GM18861 (cell line): ENCODE data around the gene AGTPBP1.
A peak's percentile ranks its signal among the peaks of the same experiment; 100 is the strongest.
"Not testable (repeated sequence)": the region's sequence is repeated elsewhere in the genome, so short reads cannot be mapped to it uniquely, and the experiment has no call there.

Experiments
- ATAC-seq: cut with Tn5 transposase; IDR thresholded peaks from one replicate; pipeline ENCODE4 v1.9.1; 2021; ENCODE audit not compliant: unreplicated experiment

Gene AGTPBP1

DNA sequence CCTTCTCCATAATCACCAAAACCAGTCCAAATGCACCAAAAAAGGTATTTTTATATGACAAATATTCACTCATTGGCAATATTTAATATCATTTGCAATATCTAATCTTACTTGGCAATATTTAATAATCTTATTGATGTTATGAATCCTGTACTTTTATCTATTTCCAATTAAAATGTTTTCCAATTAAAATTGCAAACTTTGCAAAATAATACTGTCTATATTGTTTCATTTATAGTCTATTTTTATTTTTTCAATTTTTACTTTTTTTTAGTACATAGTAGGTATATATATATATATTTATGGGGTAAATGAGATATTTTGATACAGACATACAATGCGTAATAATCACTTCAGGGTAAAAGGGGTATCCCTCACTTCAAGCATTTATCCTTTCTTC, 109.9 kb downstream of the AGTPBP1 start:
- no peak for ATAC-seq

DNA sequence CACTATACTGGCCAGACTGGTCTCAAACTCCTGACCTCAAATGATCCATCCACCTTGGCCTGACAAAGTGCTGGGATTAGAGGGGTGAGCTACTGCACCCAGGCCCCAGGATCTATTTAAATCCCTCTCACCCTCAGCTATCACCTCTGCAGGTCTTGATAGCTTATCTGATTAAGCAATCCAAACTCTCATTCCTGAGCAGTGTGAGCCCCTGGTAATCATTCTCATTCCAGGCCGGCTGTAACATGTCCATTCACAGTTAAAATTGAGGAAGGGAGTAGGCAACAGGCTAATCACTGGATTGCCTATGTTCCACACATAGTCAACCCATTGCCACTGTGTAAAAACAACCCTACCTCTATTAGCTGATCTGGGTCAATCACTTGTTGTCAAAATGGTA, 111.1 kb downstream of the AGTPBP1 start:
- ATAC-seq: no peak

DNA sequence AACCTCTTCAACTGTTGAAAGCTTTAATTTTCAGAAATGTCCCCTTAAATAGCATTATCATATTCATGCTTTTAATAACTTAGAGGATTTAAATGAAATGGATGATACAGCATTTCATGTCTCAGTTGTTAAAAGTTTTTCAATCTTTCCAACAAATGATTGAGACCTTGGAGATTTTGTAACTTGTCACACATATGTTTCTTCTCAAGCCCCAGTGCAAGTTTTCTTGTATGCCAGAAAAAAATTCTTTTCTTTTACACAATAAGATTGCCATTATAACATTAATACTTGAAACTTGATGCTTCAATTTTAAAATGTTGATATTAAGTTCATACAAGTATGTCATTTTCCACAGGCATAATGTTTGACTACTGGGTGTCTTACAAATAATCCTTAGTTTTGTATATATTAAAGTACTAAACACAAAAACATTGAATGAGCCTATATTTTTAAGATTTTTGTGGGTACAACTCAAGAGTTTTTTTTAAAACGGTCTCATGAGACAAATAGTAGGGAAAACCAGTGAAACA, 124.5 kb downstream of the AGTPBP1 start:
- no peak for ATAC-seq

DNA sequence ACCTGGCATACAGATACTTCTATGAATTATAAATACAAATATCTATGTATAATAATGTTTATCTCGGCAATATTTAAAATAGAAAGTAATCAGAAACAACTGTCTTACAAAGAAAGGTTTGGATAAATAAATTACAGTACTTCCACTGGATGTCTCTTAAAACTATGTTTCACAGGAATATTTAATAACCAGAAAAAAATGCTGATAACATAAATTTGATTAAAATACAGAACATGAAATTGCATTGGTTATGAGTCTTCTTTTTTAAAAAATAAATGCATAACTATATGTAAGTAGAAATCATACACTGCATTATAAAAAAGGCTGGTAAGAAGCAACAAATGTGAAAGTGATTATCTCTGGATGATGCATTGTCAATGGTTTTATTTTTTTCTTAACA, 126.0 kb downstream of the AGTPBP1 start:
- ATAC-seq: no peak

DNA sequence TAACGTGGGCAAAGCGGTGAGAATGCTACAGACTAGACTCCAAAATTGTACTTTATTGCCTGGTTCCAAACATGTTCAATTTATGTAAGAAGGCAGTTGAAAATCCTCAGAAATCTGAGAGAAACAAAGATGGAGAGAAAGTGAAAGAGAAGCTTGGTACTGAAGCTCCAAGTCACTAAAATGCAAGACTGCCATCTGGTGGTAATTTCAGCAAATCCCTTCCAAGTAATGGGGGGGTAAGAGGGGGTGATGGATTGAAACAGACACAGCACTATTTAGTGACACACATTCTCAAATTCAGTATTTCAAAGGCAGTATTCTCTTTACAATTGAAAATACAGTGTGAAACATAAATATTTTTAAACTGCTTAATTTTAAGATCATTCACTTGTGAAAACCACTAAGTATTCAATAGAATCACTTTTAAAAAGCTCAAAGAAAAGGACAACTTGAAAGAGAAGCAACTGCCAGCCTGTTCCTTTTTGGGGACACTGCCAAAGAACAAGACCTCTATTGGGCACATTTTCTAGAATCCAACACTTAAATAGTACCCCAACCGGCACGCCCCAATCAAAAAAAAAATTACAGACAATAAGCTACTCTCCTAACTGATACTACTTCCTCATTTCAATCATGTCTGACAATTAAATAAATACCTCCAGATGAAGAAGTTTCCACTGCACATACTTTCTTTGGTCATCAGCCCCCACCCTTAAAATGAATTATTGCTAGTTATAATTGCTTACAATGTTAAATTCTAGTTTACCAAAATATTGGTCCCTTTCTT, 131.5 kb downstream of the AGTPBP1 start:
- peak; percentile 72 for ATAC-seq

DNA sequence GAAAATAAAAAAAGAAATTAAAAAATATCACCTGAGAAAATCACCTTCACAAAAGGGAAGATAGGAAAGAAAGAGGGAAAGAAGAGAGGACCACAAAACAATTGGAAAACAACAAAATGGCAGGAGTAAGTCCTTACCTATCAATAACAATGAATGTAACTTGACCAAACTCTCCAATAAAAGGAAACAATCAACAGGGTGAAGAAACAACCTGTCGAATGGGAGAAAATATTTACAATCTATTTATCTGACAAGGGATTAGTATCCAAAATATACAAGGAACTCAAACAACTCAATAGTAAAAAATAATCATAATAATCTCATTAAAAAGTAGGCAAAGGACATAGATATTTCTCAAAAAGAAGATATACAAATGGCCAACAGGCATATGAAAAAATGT, 135.8 kb downstream of the AGTPBP1 start:
- ATAC-seq: no peak

DNA sequence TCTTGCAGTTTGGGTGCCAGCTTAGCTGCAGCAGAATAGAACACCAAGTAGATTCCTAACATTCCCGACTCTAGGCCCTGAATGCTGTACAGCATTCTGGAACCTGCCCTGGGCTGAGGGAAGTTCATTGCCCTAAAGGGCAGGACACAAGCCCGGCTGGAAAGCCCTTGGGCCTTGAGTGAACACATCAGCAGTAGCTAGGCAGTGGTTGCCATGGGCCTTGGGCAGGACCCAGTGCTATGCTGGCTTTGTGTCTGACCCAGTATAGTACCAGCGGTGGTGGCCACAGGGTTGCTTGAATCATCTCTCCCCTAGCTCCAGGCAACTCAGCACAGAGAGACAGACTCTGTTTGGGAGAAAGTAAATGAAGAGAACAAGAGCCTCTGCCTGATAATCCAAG, 137.8 kb downstream of the AGTPBP1 start:
- ATAC-seq: no peak

DNA sequence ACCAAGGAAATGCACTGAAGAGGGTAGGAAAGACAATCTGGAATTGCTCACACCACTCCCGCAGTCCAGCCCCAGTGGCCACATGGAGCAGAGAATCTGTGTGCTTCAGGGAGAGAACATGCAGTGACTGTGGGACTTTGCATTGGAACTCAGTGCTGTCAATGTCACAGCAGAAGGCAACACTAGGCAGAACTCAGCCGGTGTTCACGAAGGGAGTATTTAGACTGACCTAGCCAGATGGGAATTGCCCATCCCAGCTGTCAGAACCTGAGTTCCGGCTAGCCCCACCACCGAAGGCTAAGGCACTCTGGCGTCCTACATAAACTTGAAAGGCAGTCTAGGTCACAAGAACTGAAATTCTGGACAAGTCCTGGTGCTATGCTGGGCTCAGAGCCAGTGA, 139.0 kb downstream of the AGTPBP1 start:
- no peak for ATAC-seq

DNA sequence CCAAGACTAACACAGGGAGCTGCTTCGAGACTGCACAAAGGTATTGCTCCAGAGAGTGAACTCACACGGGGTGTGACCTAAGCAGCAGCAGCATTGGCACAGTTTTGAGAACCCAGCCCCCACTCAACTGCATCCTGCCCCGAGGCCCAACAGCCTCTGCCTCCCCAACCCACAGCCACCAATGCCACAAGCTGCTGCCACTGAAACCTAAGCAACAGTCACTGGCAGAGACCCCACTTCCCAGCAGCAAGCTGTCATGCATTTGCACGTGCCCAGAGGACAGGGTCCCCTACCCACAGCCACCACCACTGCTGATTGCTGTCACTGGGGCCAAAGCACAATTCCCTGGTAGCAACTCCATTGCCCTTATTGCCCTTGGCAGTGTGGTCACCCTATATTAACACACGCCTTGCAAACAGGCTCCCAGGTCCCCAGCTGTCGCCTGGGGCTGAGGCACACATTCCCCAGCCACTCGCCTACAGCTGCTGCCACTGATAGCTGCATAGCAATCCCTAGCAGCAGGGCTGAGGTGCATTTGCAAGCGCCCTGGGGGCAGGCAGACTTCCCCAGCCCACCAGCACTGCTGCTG, 141.0 kb downstream of the AGTPBP1 start:
- ATAC-seq: no peak

DNA sequence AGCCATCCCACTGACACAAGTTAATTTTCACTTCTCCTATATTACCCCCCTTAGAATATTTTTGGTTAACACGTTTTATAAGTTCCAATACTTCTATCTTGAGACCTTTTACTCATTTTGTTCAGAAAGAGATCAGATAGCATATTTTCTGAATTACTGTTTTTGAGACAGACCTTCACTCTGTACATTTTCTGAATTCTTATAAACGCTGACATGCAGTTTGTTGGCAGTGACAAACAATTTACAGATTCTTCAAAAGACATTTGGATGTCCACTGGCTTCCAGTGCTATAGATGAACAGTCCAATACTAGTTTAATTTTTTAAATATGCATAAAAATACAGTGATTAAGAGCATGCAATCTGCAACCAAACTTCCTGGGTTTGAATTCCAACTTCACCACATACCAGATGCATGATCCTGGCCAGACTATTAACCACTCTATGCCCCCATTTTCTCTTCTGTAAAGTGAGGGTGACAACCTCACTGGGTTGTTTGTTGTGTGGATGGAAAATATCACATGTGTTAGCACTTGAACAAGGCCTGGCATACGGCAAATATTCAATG, 142.1 kb downstream of the AGTPBP1 start:
- ATAC-seq: no peak

DNA sequence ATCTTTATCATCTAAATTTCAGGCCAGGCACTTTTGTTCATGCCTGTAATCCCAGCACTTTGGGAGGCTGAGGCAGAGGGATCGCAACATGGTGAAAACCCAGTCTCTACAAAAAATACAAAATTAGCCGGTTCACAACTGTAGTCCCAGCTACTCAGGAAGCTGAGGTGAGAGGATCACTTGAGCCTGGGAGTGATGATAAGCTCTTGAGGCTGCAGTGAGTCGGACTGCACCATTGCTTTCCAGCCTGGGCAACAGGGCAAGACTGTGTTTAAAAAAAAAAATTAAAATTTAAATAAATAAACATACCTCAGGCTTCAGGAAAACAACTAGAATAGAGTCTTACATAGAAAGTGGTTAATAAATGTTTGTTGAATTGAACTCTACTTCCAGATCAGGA, 147.4 kb downstream of the AGTPBP1 start:
- ATAC-seq: no peak

DNA sequence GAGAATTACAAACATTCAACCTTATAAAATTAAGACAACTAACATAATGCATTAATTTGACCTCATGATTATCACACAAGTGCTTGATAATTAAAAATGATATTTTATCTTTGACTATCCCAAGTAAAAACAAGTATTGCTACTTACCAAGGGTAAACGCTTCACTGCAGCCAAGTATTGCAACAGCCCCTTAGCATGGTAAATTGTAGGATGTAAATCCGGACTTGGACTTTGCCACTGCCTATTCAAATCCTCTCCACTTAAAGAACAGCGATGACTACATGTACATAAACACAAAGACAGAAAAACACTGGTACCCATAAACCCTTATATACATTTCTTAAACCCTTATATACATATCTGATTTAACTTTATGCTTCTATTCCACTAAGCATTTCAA, 155.1 kb downstream of the AGTPBP1 start:
- no peak for ATAC-seq

DNA sequence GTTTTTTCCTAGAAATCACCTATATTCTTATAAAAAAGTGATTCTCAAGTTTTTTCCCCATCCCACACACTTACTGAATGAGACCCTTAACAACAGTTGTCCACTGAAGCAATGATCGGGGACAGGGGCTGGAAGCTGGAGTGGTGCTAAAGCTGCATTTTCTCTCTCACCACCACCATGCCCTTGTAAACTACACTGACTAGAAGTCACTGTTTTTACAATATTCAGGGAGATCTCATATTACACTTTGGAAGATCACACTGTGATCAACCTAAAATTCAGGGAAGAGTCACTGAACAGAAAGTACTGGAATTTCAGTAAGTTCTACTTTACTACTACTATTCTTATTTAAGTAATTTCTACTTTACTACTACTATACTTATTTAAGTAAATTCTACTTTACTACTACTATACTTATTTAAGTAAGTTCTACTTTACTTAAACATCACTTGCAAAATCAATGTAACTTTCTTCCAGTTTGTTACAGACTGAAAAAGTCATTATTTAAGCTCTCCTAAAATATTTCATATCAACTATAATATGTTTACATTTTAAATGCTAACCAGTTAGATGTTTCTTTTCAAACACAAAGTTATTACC, 164.3 kb downstream of the AGTPBP1 start:
- ATAC-seq: no peak

DNA sequence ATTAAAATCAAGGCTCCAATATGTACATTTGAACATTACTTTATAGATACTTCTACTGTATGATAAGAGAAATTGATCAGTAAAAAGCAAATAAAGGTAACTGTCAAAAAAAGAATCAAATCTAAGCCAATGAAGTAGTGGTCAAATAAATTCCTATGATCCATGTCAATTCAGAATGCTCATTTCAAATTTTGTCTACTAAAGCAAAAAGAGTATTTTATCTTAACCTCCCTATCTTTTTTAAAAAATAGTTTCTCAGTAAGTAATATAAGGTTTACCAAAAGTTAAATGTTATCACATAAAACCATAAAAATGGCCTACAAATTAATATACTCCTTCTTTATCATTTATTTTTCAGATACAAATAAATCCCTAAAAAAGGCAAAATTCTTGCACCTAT, 165.9 kb downstream of the AGTPBP1 start:
- no peak for ATAC-seq

DNA sequence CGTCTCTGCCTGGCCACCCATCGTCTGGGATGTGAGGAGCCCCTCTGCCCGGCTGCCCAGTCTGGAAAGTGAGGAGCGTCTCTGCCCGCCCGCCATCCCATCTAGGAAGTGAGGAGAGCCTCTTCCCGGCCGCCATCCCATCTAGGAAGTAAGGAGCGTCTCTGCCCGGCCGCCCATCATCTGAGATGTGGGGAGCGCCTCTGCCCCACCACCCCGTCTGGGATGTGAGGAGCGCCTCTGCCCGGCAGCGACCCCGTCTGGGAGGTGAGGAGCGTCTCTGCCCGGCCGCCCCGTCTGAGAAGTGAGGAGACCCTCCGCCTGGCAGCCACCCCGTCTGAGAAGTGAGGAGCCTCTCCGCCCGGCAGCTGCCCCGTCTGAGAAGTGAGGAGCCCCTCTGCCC, 168.2 kb downstream of the AGTPBP1 start:
- ATAC-seq: not testable (repeated sequence)

DNA sequence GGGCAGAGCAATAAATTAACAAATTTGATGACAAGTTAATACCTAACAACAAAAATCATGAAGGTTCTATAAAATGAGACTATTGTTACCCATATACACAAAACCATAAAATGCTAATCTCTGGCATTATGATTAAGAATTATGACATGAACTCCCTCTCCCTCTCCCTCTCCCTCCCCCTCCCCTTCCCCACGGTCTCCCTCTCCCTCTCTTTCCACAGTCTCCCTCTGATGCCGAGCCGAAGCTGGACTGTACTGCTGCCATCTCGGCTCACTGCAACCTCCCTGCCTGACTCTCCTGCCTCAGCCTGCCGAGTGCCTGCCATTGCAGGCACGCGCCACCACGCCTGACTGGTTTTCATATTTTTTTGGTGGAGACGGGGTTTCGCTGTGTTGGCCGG, 168.8 kb downstream of the AGTPBP1 start:
- ATAC-seq: not testable (repeated sequence)

DNA sequence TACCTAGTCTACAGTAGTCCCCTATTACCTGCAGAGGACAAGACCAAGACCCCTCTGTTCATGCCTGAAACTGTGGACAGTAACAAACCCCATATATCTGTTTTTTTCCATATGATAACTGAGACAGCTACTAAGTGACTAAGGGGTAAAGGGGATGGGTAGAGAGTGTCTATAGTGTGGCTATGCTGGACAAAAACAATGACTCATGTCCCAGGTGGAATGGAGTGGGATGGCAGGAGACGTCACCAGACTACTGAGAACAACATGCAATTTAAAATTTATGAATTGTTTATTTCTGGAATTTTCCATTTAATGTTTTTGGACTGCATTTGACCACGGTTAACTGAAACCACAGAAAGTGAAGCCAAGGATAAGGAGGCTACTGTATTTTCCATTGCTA, 171.8 kb downstream of the AGTPBP1 start:
- ATAC-seq: no peak

DNA sequence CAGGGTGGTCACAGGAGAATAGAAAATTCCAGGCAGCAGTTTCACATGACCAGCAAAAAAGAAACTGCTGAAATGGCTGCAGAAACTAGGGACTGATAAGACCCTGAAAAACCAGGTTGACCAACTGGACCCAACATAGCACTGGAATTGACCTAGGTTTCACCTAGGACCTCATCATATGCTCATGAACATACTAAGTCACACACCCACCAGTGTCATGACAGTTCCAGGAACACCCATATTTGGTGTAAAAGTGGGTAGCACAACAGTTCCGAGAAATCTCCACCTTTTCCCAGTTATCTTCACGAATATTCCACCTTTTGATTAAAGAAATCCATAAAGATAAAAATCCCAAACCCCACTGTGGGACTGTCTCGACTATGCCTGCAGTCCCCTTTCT, 182.2 kb downstream of the AGTPBP1 start:
- ATAC-seq: no peak

DNA sequence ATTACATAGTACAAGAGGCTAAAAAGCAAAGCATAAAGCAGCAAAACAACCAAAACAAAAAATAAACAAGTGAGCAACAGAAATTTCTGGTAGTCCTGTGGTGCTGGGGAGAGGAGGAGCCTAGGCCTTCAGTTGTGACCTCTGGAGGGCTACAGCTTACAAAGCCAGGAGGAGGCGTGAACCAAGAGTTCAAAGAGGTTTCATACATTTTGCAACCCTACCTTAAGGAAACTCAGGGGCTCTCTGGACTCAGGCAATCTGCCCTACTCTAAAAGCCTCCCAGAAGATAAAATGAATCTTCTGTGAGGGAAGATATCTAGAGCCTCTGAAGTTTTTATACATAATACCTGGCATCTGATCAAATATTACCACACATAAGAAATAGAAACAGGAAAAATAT, 187.4 kb downstream of the AGTPBP1 start:
- no peak for ATAC-seq

DNA sequence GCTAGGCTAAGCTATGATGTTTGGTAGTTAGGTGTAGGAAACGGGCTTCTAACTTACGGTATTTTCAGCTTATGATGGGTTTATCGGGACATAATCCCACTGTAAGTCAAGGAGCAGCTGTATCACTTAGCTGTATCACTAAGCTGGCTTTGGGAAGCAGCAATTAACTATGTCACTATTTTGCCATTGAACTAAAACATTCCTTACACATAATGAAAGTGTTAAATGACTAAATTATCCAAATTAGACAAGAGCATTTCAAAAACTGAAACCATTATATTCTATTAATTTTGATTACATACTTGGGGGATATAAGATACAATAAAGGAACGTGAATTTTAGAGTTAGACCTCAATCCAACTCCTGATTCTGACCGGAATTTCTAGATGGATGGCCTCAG, 188.3 kb downstream of the AGTPBP1 start:
- ATAC-seq: no peak

DNA sequence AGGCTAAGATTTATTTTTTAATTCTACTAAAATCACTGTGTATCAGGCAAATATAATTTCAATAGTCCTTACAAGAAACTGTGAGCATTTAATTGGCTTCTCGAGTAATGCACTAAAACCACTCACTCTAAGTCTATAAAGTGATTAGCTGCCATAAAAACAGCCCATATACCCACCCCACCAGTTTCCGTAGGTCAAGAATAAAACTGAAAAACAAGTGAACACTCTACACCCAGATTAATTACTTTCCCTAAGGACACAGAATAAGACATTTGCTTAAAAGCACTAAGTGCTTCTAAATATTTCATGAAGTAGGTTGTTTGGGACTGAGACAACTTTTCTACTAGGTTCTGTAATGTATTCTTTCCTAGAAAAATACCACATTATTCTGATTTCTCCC, 194.2 kb downstream of the AGTPBP1 start:
- no peak for ATAC-seq

DNA sequence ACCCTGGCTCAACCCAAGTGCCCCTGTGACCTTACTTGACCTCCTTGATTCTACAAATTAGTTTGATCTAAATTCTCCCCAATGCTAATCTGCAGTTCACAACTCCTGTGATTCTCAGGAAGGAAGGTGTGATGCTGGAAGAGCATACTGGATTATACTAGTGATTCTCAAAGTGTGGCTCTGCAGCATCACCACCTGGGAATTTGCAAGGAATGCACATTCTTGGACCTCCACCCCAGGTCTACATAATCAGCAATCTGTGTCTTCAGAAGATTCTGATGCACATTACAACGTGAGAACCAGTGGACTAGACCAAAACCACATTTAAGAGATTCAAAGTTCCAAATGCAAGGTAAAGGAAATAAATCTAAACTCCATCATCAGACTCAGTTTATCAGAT, 198.6 kb downstream of the AGTPBP1 start:
- ATAC-seq: no peak
